GM21528 (cell line): ENCODE results near the gene NXN.
"Not testable (repeated sequence)": the region's sequence is repeated elsewhere in the genome, so short reads cannot be mapped to it uniquely, and the experiment has no call there.

Experiments
- ATAC-seq: cut with Tn5 transposase; IDR thresholded peaks from one replicate; pipeline ENCODE4 v1.9.1; 2021; ENCODE audit warnings: mild to moderate bottlenecking, moderate library complexity; ENCODE audit not compliant: unreplicated experiment, low FRiP score

The NXN gene

DNA sequence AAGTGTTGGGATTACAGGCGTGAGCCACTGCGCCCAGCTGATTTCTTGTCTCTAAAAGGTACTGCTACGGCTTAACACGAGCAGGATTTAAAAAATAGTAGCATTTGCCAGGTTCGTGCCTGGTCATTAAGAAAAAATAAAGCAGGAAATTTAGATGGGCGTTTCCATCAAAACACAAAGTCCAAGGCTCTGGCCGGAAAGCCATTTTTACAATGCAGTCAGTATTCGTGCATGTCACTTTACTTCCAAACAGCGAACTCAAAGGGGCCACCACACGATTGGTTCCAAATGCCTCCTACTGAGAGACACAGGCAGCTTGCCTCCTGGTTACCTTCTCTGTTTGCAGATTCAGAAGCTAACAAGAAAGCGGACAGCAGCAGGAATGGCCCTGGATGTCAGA is 131.2 kb downstream of the NXN start:
- ATAC-seq = no peak

GRCh38 chr17:846901-847843 is 132.4 kb downstream of the NXN start:
- ATAC-seq = no peak

DNA sequence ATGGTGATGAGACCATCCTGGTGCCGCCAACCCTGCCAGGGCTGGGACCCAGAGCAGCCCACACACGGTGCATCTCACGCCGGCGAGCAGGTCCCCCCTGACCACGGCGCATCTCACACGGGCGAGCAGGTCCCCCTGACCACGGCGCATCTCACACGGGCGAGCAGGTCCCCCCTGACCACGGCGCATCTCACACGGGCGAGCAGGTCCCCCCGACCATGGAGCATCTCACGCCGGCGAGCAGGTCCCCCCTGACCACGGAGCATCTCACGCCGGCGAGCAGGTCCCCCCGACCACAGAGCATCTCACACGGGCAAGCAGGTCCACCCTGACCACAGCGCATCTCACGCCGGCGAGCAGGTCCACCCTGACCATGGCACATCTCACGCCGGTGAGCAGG is 138.3 kb downstream of the NXN start:
- ATAC-seq = no peak

GRCh38 chr17:838486-838885 is 141.1 kb downstream of the NXN start:
- no peak for ATAC-seq

DNA sequence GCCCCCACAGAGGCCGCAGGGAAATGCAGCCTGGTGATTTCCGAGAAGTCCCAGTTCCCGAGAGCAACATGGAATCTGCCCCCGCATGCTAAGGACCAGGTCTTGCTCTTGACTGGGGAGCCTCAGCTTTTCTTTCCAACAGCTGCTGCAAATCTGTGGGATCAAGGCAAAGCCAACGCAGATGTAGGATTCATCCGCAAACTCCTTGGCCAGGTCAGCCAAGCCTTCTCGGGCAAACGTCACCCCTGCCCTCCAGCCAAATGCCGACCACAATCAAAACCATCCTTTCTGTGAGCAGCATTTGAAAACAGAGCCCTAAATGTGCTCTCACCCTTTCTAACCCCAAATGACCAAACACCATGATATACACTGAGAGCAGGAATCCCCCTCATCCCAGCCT is 143.4 kb downstream of the NXN start:
- ATAC-seq = no peak

DNA sequence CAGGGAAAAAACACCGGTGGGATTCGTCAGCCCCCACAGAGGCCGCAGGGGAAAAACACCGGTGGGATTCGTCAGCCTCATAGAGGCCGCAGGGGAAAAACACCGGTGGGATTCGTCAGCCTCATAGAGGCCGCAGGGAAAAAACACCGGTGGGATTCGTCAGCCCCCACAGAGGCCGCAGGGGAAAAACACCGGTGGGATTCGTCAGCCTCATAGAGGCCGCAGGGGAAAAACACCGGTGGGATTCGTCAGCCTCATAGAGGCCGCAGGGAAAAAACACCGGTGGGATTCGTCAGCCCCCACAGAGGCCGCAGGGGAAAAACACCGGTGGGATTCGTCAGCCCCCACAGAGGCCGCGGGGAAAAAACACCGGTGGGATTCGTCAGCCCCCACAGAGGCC is 143.9 kb downstream of the NXN start:
- not testable (repeated sequence) for ATAC-seq

GRCh38 chr17:835263-835662 is 144.3 kb downstream of the NXN start:
- ATAC-seq = no peak

DNA sequence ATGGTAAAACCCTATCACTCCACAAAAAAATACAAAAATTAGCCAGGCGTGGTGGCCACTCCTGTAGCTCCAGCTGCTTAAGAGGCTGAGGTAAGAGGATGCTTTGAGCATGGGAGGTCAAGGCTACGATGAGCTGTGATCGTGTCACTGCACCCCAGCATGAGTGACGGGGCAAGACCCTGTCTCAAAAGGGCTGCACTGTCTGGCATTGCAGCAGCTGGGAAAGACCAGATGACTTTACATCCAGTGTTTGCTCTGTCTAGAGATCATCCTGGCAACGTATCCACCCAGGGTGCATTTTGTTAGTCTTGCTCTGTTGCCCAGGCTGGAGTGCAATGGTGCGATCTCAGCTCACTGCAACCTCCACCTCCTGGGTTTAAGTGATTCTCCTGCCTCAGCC is 145.4 kb downstream of the NXN start:
- ATAC-seq = no peak

DNA sequence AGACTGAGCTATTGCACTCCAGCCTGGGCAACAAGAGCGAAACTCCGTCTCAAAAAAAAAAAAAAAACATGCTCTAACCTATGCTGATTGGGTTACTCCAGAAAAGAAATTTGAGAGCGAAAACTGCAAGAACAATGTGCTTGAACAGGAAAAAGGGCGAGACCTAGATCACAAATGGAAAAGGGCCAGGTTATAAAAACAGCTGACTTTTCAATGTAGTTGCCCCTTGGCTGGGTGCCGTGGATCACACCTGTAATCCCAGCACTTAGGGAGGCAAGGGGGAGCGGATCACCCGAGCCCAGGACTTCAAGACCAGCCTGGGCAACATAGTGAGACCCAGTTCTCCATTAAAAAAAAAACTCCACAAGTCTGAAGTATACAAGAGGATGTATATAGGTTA is 148.6 kb downstream of the NXN start:
- no peak for ATAC-seq

- ATAC-seq = no peak
Observed at GRCh38 chr17:830381-830780, 149.2 kb downstream of the NXN start.

GRCh38 chr17:829614-830013 is 150.0 kb downstream of the NXN start:
- ATAC-seq = not testable (repeated sequence)

GRCh38 chr17:828761-829160 is 150.8 kb downstream of the NXN start:
- ATAC-seq = no peak

- ATAC-seq = no peak
Observed at GRCh38 chr17:826778-827177, 152.8 kb downstream of the NXN start.

- no peak for ATAC-seq
Observed at GRCh38 chr17:825216-825615, 154.4 kb downstream of the NXN start.

GRCh38 chr17:824378-824777 is 155.2 kb downstream of the NXN start:
- ATAC-seq = no peak

GRCh38 chr17:823501-823902 is 156.1 kb downstream of the NXN start:
- no peak for ATAC-seq

DNA sequence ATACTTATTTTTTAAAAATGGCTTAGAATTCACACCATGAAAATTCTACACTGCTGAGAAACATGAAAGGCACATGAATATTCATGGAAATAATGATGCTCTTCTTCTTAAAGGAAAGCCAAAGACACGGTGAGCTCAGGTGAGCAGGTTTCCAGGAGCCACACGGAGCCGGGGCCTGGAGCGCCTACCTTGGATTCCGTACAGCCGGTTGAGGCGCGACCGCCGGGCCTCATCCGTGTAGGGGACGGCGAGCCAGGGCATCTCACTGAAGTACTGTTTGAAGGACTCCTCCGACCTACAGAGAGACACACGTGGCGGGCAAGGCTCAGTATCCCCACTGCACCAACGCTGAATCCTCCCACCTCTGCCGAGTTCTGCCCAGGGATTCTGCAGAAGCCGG is 160.3 kb downstream of the NXN start:
- ATAC-seq = no peak

- no peak for ATAC-seq
Observed at GRCh38 chr17:814371-814770, 165.2 kb downstream of the NXN start.

DNA sequence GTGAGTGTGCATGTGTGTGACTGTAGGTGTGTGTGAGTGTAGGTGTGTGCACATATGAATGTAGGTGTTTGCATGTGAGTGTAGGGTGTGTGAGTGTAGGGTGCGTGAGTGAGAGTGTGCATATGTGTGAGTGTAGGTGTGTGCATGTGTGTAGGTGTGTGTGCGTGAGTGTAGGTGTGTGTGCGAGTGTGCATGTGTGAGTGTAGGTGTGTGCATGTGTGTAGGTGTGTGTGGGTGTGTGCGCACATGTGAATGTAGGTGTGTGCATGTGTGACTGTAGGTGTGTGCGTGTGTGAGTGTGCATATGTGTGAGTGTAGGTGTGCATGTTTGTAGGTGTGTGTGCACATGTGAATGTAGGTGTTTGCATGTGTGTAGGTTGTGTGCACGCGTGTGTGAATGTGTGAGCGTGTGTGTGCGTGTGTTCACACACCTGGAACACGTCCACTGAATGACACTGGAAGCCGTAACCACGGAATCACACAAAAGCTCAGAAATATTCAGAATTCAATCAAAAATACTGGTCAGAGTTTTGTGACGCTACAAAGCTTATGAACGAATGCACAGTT is 166.9 kb downstream of the NXN start:
- no peak for ATAC-seq

DNA sequence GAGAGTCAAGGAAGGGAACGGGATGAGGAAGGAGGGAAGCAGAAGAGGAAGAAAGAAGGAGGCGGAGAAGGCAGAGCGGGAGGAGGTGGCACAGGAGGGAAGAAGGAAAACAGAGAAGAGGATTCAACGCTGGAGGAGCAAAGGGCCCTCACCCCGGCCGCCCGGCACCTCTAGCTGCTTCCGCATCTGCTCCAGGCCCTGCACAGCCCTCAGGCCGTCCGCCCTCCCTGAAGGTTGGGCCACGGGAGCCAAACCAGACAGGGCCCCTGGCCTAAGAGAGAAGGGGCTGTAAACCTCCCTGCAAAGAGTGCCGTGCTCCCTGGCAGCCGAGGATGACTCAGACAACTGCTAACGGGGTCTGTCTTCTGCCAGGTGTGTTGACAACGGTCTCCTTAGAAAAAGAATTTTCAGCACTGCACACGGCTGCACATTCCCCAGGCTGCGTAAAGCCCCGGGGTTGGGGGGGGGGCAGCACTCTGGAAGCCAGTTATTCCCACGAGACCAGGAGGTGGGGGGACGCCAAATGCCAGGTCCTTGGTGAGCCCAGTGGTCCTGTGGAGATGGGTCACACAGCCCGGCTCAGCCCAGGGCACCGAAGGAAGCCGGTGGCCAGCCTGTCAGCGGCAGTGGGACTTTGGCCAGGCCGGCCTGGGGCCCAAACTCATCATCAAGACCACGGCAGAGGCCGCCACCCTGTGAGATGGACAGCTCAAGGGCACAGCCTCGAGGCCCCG is 168.4 kb downstream of the NXN start:
- ATAC-seq = no peak

- no peak for ATAC-seq
Observed at GRCh38 chr17:807523-808294, 171.9 kb downstream of the NXN start.
